H1 (cell line): ENCODE data around the gene RHBDF2. TPM values are rescaled to one million over a fixed set of nuclear protein-coding genes. Genes with fewer than 3 reads are reported as not detected.

Experiments used
- BCL11A ChIP-seq, 2 experiments: IDR thresholded peaks; one replicate each; pipeline ENCODE4 v1.6.1; 2011; ENCODE audit warnings: low read depth in 2 of 2, low read length in 2 of 2, mild to moderate bottlenecking in 2 of 2
- BRCA1 ChIP-seq: IDR thresholded peaks from 2 replicates; pipeline ENCODE4 v1.6.1; 2012; ENCODE audit warnings: low read depth, low read length, improper control_type of control experiment
- CHD1 ChIP-seq: IDR thresholded peaks from 2 replicates; pipeline ENCODE4 v1.6.1; 2012; ENCODE audit warnings: low read depth, low read length, improper control_type of control experiment
- GABPA ChIP-seq: IDR thresholded peaks from 2 replicates; pipeline ENCODE4 v1.6.1; 2011; ENCODE audit warnings: mild to moderate bottlenecking, low read length, moderate library complexity, borderline replicate concordance; ENCODE audit not compliant: insufficient read depth
- HDAC2 ChIP-seq, 2 experiments: fragments of 300-600 bp in 1 of 2; sonication (generic) in 1 of 2; IDR thresholded peaks; 2 replicates each; pipeline ENCODE4 v1.6.1; 2011 to 2012; ENCODE audit warnings: low read depth in 2 of 2, low read length in 2 of 2, mild to moderate bottlenecking in 2 of 2, moderate library complexity in 2 of 2, borderline replicate concordance in 1 of 2, inconsistent platforms in 1 of 2
- HDAC6 ChIP-seq: IDR thresholded peaks from one replicate; pipeline ENCODE4 v1.7.1; 2012; ENCODE audit warnings: low read depth, mild to moderate bottlenecking, inconsistent platforms, low read length, moderate library complexity
- KDM1A ChIP-seq: fragments of 200-600, 300-600 bp; sonication (generic); IDR thresholded peaks from 2 replicates; pipeline ENCODE4 v1.7.1; 2016; ENCODE audit warnings: mild to moderate bottlenecking, low read length, borderline replicate concordance
- KDM4A ChIP-seq: IDR thresholded peaks from one replicate; pipeline ENCODE4 v1.7.1; 2012; ENCODE audit warnings: low read depth, mild to moderate bottlenecking, moderate library complexity, low read length, inconsistent platforms; ENCODE audit not compliant: severe bottlenecking
- KDM5A ChIP-seq: fragments of 200-600 bp; IDR thresholded peaks from 2 replicates; pipeline ENCODE4 v1.7.1; 2012; ENCODE audit warnings: mild to moderate bottlenecking, low read length, inconsistent platforms, mixed read lengths
- MAX ChIP-seq: IDR thresholded peaks from 2 replicates; pipeline ENCODE4 v1.6.1; 2012; ENCODE audit warnings: inconsistent platforms
- PHF8 ChIP-seq: fragments of 200-600 bp; sonication (generic); conservative IDR thresholded peaks from 2 replicates; pipeline ENCODE4 v1.7.1; 2012; ENCODE audit warnings: low read depth, mild to moderate bottlenecking, inconsistent platforms, low read length, moderate library complexity
- POLR2AphosphoS5 ChIP-seq: IDR thresholded peaks from 2 replicates; pipeline ENCODE4 v1.6.1; 2011; ENCODE audit warnings: low read depth, low read length
- SAP30 ChIP-seq: fragments of 300-600 bp; sonication (generic); IDR thresholded peaks from 2 replicates; pipeline ENCODE4 v1.7.1; 2012; ENCODE audit warnings: low read length, moderate library complexity, mild to moderate bottlenecking, inconsistent platforms; ENCODE audit not compliant: insufficient read depth, insufficient replicate concordance
- SP1 ChIP-seq: IDR thresholded peaks from 2 replicates; pipeline ENCODE4 v1.6.1; 2011; ENCODE audit warnings: low read depth, low read length
- TAF7 ChIP-seq: optimal IDR thresholded peaks from 2 replicates; pipeline ENCODE3; 2011; ENCODE audit warnings: low read depth, mild to moderate bottlenecking, inconsistent platforms, low read length, moderate library complexity, borderline replicate concordance
- TBP ChIP-seq: IDR thresholded peaks from 2 replicates; pipeline ENCODE4 v1.6.1; 2011; ENCODE audit warnings: low read depth, low read length, improper control_type of control experiment
- TCF12 ChIP-seq: IDR thresholded peaks from 2 replicates; pipeline ENCODE4 v1.6.1; 2011; ENCODE audit warnings: low read depth, mild to moderate bottlenecking, low read length
- TEAD4 ChIP-seq: IDR thresholded peaks from 2 replicates; pipeline ENCODE4 v1.6.1; 2012; ENCODE audit warnings: low read depth, low read length, inconsistent platforms, mixed read lengths
- YY1 ChIP-seq: IDR thresholded peaks from 2 replicates; pipeline ENCODE4 v1.6.1; 2011; ENCODE audit warnings: low read depth, mild to moderate bottlenecking, low read length
- polyA plus RNA-seq, 7 experiments: library from polyadenylated mRNA; depleted of rRNA in 3 of 7; stranded (reverse) in 5 of 7; unstranded in 2 of 7; fragments of >200 nt in 5 of 7; fragments of 200-250 nt in 2 of 7; gene quantifications; 1 replicate in 5 of 7; 2 replicates in 1 of 7; 4 replicates in 1 of 7; pipeline versions ENCODE4 v1.2.1 to v1.2.3, GENCODE V29; 2011 to 2013; ENCODE audit warnings: missing spikeins in 2 of 7, mixed read lengths in 2 of 7
- total RNA-seq: library from RNA; stranded (reverse); fragmentation: NEBNext Ultra II Directional; extraction: Animal tissue kit (Norgen Biotek cat#: 25700); gene quantifications from 2 replicates; pipeline ENCODE4 v1.2.1, GENCODE V29; 2021

Gene RHBDF2
- total and polyA plus RNA-seq, 2 of the 8 experiments (the other 6 are each of a cell fraction or from before 2014, with no cell fraction given): 21.2 to 25.9 TPM

DNA sequence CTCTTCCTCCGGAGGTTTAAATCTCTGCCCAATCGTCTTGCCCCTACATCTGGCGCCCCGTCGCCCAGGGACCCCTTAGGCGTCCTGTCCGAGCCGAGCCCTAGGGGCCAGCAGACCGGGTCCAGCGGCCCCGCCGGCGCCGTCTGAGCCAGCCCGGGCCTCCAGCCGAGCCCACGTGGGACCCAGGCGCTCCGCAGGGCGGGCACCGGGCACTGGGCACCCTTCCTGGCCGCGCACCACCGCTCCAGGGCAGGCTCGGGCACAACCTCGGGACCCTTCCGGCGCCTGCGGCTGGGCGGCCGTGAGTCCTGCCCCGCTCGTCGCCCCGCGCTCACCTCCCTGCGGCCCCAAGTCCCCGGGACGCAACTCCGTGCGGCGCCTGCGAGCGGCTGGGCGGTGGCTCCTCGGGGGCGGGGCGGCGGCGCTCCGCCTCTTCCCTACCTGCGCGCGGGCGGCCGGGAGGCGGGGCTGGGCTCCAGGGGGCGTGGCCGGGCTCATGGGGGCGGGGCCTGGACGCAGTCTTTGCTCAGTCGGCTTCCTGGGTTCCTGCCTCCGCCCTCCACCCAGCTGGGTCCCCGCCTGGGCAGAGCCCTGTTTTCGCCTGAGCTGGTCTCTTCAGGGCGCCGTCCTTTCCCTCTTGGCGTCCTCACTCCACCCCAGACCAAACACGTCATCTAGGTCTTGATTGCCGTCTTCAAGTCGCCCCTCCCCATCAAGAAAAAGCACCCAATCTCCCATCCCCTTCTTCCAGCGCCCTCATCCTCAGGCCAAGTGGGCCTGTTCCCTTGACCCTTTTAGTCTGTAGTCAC lies at the start of gene RHBDF2 (continued):
- TF ChIP-seq HDAC2 (IDR thresholded peaks at IDR 0.05; ENCODE audit: borderline replicate concordance in 1 of 2, low read depth in 2 of 2, low read length in 2 of 2) (0 out of 4 replicates have a peak, but pooled peaks of 1 of the 2 experiments have one; percentile 29), SAP30 (no peak), POLR2AphosphoS5 (no peak), CHD1 (no peak), GABPA (peak; percentile 68), TBP (peak; percentile 51; the same call in 1 of the 2 replicates), SP1 (0 out of 2 replicates have a peak, but pooled peaks have one; percentile 37), TCF12 (no peak), TAF7 (no peak), BCL11A (IDR thresholded peaks at IDR 0.05; ENCODE audit: low read depth in 2 of 2, low read length in 2 of 2) (no peak), YY1 (no peak), KDM1A (no peak), PHF8 (peak; percentile 70; the same call in 1 of the 2 replicates), HDAC6 (no peak), MAX (peak; percentile 10; the same call in 1 of the 2 replicates), KDM5A (no peak), BRCA1 (no peak), TEAD4 (no peak), KDM4A (peak; percentile 81)
